ENCODE results near the gene SSR2.
"Not testable (repeated sequence)": the region's sequence is repeated elsewhere in the genome, so short reads cannot be mapped to it uniquely, and the experiment has no call there.

SSR2 gene

GRCh38 chr1:156045076-156045475, 24.3 kb upstream of the SSR2 start:
- Histone ChIP-seq H3K9me2 (replicated peaks; ENCODE audit: insufficient read depth, low read length) (no peaks in the 10 kb centered on the region), H3K9me3 (ENCODE audit: insufficient read depth, low read length) (no peaks in the 10 kb centered on the region), H3K79me2 (ENCODE audit: insufficient read depth, low read length) (no peaks in the 10 kb centered on the region), H3F3A (ENCODE audit: insufficient read depth) (no peaks in the 10 kb centered on the region), H3K4me3 (ENCODE audit: insufficient read depth, low read length, poor library complexity, severe bottlenecking) (no peak overlapping the region), H3K36me3 (ENCODE audit: low read length) (peaks cover 2% of the 10 kb centered on the region; the same call in 1 of the 2 replicates), H3K4me2 (ENCODE audit: low read depth, low read length, poor library complexity, severe bottlenecking) (no peak overlapping the region), H3K27me3 (ENCODE audit: low read length) (no peaks in the 10 kb centered on the region), H2AFZ (ENCODE audit: low read depth, low read length, severe bottlenecking) (no peak overlapping the region), H3K27ac (ENCODE audit: low read depth, low read length) (no peak overlapping the region), H3K9ac (ENCODE audit: low read length) (no peak overlapping the region), H4K20me1 (ENCODE audit: low read depth, low read length) (no peaks in the 10 kb centered on the region)
- TF ChIP-seq EZH2phosphoT487 (conservative IDR thresholded peaks at IDR 0.05; ENCODE audit: low read length) (no peak), CTCF (IDR thresholded peaks at IDR 0.05; ENCODE audit: insufficient read depth, low read length, poor library complexity, severe bottlenecking) (no peak)

DNA sequence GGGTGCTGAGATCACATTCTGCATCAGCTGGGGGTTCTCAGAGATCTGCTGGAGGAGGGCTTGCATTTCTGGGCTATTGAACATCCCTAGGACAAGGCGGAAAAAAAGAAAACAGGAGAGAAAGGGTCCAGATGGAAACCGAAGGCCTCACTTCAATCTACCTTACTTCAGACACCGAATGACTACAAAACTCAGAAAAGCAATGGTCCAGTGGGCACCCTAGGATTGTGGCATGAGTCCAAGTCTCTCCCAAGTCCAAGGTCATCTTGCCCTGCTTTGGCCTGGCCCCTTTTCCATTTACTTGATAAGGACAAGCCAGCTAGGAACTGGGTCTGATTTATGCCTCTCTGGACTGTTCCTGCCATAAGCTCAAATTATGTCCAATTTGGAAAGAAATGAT, 22.1 kb upstream of the SSR2 start:
- TF ChIP-seq EZH2phosphoT487 (conservative IDR thresholded peaks at IDR 0.05; ENCODE audit: low read length) (no peak), CTCF (IDR thresholded peaks at IDR 0.05; ENCODE audit: insufficient read depth, low read length, poor library complexity, severe bottlenecking) (no peak)
- Histone ChIP-seq H3K4me3 (ENCODE audit: insufficient read depth, low read length, poor library complexity, severe bottlenecking) (no peak overlapping the region), H4K20me1 (ENCODE audit: low read depth, low read length) (no peaks in the 10 kb centered on the region), H2AFZ (ENCODE audit: low read depth, low read length, severe bottlenecking) (no peak overlapping the region), H3K79me2 (ENCODE audit: insufficient read depth, low read length) (no peaks in the 10 kb centered on the region), H3F3A (ENCODE audit: insufficient read depth) (no peaks in the 10 kb centered on the region), H3K9me3 (ENCODE audit: insufficient read depth, low read length) (no peaks in the 10 kb centered on the region), H3K27me3 (ENCODE audit: low read length) (no peaks in the 10 kb centered on the region), H3K4me2 (ENCODE audit: low read depth, low read length, poor library complexity, severe bottlenecking) (no peak overlapping the region), H3K9ac (ENCODE audit: low read length) (no peak overlapping the region), H3K9me2 (replicated peaks; ENCODE audit: insufficient read depth, low read length) (no peaks in the 10 kb centered on the region), H3K27ac (ENCODE audit: low read depth, low read length) (no peak overlapping the region), H3K36me3 (ENCODE audit: low read length) (peaks cover 2% of the 10 kb centered on the region; the same call in 1 of the 2 replicates)

- not testable (repeated sequence) for H3F3A ChIP-seq (ENCODE audit: insufficient read depth); H3K27ac ChIP-seq (ENCODE audit: low read depth, low read length); H3K9me3 ChIP-seq (ENCODE audit: insufficient read depth, low read length); H4K20me1 ChIP-seq (ENCODE audit: low read depth, low read length); H3K36me3 ChIP-seq (ENCODE audit: low read length); H3K79me2 ChIP-seq (ENCODE audit: insufficient read depth, low read length); H3K4me2 ChIP-seq (ENCODE audit: low read depth, low read length, poor library complexity, severe bottlenecking); H3K4me3 ChIP-seq (ENCODE audit: insufficient read depth, low read length, poor library complexity, severe bottlenecking); H2AFZ ChIP-seq (ENCODE audit: low read depth, low read length, severe bottlenecking); H3K9ac ChIP-seq (ENCODE audit: low read length); H3K9me2 ChIP-seq (replicated peaks; ENCODE audit: insufficient read depth, low read length); H3K27me3 ChIP-seq (ENCODE audit: low read length)
Observed at GRCh38 chr1:156034991-156035390, 14.2 kb upstream of the SSR2 start.

GRCh38 chr1:156033011-156033410, 12.3 kb upstream of the SSR2 start:
- Histone ChIP-seq H3K27ac (ENCODE audit: low read depth, low read length) (no peak overlapping the region), H3F3A (ENCODE audit: insufficient read depth) (no peaks in the 10 kb centered on the region), H3K36me3 (ENCODE audit: low read length) (no peaks in the 10 kb centered on the region), H3K9me3 (ENCODE audit: insufficient read depth, low read length) (no peaks in the 10 kb centered on the region), H3K4me2 (ENCODE audit: low read depth, low read length, poor library complexity, severe bottlenecking) (no peak overlapping the region), H4K20me1 (ENCODE audit: low read depth, low read length) (no peaks in the 10 kb centered on the region), H3K9me2 (replicated peaks; ENCODE audit: insufficient read depth, low read length) (no peaks in the 10 kb centered on the region), H3K79me2 (ENCODE audit: insufficient read depth, low read length) (no peaks in the 10 kb centered on the region), H2AFZ (ENCODE audit: low read depth, low read length, severe bottlenecking) (no peak overlapping the region), H3K9ac (ENCODE audit: low read length) (no peak overlapping the region), H3K27me3 (ENCODE audit: low read length) (no peaks in the 10 kb centered on the region), H3K4me3 (ENCODE audit: insufficient read depth, low read length, poor library complexity, severe bottlenecking) (no peak overlapping the region)
- TF ChIP-seq EZH2phosphoT487 (conservative IDR thresholded peaks at IDR 0.05; ENCODE audit: low read length) (no peak), CTCF (IDR thresholded peaks at IDR 0.05; ENCODE audit: insufficient read depth, low read length, poor library complexity, severe bottlenecking) (no peak)
